Fibroblast of lung (primary cell): ENCODE measurements around the gene ZNF669.

Experiments used
- CTCF ChIP-seq, 2 donors: IDR thresholded peaks in 1 of 2; conservative IDR thresholded peaks in 1 of 2; 1 replicate in 1 of 2; 2 replicates in 1 of 2; pipeline ENCODE4 v1.5.1; 2011 to 2012; ENCODE audit warnings: low read length in 2 of 2, control low read depth in 1 of 2, inconsistent platforms in 1 of 2, low read depth in 1 of 2, mild to moderate bottlenecking in 1 of 2
- EZH2 ChIP-seq: IDR thresholded peaks from 2 replicates; pipeline ENCODE4 v1.5.1; 2012; ENCODE audit warnings: low read length, control low read depth, mild to moderate bottlenecking; ENCODE audit errors: missing control alignments

DNA sequence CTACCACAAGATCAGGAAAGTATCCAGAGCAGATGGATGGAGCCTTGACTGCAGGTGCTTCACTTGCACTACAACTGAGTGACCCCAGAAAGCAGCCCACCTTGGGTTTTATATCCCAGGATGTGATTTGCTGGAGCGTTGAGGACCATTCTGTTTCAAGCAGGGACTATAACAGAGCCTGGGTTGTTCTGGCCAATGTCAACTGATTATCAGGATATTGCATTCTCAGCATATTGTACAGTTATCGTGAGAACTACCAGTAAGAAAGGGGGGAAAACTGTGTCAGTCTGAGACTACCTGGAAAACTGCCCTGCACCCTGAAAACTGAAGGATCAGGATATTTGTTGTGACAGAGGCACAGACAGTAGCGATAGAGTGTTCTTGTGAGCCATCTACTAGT is 8.0 kb downstream of the ZNF669 start:
- TF ChIP-seq CTCF (conservative IDR thresholded peaks at IDR 0.05 in 1 of 2, IDR thresholded peaks at IDR 0.05 in 1 of 2; ENCODE audit: low read depth in 1 of 2, low read length in 2 of 2) (no peak), EZH2 (no peak)
